ENCODE results near the gene ANTKMT.
"Not testable (repeated sequence)": the region's sequence is repeated elsewhere in the genome, so short reads cannot be mapped to it uniquely, and the experiment has no call there.

The ANTKMT gene

DNA sequence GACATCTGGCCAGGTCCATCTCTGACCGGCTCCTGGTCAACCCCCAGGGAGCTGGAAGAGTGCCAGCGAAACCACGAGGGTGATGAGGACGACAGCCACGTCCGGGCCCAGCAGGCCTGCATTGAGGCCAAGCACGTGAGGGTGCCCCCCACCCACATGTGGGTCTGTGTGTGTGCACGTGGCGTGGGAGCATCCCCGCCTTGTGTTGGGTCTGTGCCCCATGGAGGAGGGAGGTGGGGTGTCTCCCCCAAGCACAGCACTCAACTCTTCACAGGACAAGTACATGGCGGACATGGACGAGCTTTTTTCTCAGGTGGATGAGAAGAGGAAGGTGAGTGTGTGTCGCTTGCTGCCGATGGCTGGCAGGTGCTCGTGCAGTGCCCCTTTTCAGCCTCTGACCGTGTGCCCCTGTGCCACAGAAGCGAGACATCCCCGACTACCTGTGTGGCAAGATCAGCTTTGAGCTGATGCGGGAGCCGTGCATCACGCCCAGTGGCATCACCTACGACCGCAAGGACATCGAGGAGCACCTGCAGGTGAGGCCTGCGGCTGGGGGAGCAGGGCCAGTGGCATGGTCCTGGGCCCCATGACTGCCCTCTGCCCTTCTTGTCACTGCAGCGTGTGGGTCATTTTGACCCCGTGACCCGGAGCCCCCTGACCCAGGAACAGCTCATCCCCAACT is 39.1 kb upstream of the ANTKMT start:
- no peak for DNase-seq

DNA sequence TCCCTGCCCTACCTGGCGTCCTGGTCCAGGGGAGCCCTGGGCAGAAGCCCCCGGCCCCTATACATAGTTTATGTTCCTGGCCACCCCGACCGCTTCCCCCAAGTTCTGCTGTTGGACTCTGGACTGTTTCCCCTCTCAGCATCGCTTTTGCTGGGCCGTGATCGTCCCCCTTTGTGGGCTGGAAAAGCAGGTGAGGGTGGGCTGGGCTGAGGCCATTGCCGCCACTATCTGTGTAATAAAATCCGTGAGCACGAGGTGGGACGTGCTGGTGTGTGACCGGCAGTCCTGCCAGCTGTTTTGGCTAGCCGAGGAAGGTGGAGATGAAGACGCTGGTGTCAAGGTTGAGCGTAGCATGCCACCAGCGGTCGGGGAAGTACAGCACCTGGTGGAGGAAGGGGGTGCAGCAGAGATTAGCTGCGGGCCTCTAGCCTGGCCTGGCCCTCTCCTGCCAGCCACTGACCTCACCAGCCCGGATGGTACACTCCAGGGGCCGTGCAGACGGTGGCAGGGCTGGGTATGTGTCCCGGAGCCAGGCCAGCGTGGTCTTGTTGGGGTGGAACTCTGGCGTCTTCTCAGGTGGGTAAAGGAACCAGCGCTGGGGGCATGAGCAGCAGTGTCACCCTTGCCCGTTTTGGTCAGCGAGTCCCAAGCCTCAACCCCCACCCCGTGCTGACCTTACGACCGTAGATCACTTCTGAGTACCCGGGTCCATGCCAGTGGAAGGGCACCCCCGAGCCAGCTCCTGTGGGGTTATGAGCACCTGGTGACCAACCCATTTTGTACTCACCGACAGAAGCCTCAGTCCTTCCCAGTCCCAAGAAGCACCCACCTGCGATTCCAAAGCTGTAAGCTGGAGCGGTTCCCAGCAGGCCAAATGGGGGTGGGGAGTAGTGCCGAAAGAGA is 38.2 kb upstream of the ANTKMT start:
- no peak for DNase-seq

DNA sequence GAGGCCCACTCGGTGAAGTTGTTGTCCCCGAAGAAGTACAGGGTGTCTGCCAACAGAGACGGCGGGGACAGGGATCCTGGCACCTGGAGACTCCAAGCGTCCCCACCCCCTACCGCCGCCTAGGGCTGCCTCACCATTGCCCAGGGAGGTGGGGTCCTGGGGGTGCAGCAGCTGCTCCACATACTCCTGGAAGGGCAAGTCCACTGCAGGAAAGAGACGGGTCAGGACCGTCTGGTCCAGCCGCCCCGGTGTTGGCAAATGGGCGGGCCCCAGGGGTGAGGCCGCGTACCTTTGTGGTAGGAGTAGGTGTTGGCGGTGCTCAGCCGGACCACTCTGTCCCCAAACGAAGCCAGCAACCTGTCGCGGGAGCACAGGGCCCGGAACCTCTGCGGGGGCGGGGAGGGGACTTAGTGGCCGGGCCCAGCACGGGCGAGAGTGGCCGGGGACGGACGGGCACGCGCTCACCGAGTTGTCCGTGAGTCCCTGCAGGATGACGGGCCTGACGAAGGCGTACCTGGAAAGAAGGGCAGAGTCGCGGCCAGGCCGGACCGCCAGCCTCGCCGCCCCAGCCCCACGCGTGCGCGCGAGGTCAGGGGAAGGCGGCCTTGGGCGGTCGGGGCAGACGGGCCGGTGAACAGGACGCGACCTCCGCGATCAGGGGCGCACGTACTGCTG is 37.4 kb upstream of the ANTKMT start:
- no peak for DNase-seq

DNA sequence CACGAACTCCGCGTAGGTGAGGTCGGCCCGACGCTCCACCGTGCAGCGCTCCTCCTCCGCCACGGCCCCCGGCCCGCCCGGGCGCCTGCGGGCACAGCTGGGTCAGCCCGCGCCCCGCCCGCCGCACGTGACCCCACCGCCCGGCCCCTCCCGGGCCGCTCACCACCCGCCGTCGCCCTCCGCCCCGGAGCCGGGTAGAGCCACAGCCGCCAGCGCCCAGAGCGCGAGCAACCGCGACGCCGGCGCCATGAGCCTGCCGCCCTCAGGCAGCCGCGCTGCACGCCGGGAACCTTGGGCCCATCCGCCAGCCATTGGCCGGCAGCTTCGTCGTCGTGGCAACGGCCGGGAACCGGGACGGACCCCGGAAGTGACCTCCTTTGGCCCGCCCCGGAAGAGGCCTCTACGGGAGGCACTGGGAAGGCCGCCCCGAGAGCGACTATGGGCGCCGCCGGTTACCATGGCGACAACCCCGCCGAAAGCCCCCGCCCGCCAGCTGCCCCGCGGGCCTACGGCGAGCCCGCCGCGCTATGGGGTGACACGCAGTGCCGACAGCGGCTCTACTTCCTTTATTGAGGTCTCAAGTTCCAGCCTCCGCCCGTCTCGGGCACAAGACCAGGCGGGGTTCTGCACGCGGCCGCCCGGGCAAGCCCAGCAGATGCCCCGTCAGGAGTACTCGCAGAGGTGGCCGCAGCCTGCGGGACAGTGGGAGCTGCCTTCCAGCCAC is 36.7 kb upstream of the ANTKMT start, which contains the start of gene JMJD8:
TSS of gene JMJD8 (minus strand) at position 264 of the 724 bp plus-strand sequence. CDS start at position 249, 15 bp downstream.
- peak; percentile 61 for DNase-seq

DNA sequence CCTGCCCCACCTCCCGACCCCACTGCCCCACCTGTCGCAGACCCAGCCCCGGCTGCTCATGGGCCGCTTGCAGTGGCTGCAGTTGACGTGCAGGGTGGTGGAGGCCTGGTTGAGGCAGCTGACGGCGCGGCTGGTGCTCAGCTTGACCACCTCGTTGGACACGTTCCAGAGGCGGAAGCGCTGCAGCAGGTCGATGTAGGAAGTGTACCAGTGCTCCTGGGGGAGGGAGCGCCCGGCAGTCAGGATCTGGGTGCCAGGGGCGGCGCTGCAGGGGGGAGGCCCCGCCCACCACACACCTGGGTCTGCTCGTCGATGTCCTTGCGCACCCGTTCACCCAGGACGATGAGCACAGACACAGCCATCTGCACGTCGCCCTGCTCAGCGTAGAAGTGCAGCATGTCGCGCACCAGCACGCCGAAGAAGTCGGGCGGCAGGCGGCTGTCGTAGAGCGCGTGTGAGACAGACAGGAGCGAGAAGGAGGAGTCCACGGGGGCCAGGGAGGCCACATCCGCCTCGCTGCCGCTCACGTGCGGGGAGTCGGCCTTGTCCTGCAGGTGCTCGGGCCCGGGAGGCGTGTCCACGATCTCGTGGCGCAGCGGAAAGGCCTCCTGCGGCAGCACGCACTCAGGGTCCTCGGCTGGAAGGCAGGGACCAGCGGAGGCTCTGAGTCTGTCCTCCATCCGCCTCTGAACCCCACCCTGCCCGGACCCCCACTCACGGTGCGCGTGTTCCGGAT is 35.8 kb upstream of the ANTKMT start:
- DNase-seq: no peak

DNA sequence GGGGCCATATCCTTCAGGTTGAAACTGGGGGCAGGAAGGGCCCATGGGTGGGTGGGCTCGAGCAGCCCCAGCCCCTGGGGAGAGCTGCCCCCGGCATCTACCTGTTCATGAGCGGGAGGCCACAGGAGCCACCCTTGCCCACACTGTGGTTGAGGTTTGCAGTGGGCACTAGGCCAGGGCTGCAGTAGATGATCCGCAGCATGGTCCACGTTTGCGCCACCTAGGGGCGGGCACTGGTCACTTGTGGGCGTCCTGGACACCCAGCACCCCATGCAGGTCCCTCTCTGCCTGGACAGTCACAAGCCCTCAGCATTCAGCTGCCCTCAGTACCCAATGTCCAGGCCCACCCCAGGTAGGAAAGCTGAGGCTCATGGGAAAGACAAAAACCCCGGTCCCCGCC is 35.0 kb upstream of the ANTKMT start:
- no peak for DNase-seq

DNA sequence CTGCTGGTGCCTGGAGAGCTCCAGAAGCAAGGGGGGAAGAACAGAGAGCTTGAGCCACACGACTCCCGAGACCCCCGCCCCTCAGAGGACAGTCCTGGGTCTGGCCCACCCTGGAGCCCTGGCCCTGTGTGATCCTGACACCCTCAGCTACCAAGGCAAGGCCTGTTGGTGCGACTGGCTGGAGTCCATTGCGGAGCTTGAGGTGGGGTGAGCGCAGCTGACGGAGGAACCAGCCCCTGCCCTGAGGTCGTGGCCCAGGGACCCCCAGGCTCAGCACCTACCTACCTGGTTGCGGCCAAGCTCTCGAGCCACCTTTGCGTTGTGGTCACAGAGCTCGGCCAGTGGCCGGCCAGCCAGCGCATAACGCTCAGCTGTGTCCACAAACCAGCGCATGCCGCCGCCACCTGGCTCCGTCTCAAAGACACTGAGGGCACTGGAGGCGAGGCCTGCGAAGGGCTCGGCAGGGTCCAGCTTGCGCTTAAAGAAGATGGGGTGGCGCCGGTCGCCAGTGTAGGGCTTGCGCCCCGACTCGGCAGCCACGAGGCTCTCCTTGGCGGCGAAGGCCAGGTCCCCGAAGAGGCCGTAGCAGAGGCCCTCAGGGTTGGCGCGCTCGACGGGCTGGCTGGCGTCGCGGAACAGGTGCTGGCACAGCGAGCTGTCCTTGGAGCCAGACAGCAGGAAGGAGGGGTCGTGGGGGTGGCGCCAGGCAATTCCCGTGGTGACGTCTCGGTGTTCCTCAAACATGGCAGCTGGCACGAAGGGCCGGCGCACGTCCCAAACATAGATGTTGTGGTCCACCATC is 34.3 kb upstream of the ANTKMT start:
- no peak for DNase-seq

DNA sequence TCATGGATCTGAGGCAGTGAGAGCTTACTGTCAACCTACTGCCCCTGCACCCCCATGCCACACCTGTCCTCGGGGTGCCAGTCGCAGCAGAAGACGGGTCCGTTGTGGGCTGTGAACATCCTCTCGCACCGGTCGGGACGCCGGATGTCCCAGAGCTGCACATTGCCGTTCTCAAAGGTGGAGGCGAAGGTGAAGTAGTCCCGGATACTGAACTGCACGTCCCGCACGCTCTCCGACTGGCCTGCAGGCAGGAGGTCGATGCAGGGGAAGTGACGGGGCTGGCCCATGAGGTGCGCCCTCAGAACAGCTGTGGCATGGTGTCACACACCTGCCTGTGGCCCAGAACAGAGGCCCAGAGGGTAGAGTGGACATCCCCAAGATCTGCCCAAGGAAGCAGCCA is 33.4 kb upstream of the ANTKMT start:
- DNase-seq: no peak

DNA sequence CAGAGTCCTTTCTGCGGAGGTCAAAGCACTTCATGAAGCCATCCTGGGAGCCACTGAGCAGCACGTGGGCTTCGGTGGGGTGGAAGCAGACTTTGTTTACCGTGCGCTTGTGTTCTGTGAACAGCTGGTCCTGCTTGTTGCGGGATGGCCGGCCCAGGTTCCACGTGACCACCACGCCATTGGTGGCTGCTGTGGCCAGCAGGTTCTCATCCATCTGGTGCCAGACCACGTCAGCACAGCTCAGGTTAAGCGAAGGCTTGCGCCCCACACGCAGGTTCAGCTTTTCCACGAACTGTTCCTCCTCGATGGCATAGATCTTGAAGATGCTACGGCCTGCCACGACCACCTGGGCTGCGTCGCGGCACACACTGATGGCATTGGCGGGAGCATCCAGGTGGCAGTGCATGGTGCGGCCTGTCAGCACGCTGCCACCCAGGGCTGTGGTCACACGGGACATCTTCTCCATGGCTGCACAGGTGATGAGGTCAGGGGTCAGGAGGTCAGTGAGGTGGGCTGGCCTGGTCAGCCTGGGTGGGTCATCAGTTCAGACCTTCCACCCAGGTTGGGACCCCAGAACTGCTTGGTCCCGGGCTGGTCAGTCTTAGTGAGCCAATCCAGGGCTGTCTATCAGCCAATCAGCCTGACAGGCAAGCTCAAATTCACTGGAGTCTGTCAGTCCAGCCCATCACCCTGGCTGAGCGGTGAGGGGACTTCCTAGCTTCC is 31.6 kb upstream of the ANTKMT start:
- no peak for DNase-seq

DNA sequence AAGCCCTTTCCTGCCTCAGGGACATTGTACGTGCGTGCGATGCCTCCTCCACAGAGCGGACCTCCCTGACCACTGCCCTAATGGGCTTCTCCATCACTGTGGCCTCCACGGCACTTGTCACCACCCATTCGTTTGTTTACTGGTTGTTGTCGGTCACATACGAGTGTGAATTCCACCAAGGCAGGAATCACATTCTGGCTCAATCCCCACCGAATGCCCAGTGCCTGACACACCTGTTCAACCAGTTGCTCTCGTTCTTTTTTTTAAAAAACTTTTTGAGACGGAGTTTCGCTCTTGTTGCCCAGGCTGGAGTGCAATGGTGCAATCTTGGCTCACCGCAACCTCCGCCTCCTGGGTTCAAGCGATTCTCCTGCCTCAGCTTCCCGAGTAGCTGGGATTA is 29.7 kb upstream of the ANTKMT start:
- DNase-seq: not testable (repeated sequence)

DNA sequence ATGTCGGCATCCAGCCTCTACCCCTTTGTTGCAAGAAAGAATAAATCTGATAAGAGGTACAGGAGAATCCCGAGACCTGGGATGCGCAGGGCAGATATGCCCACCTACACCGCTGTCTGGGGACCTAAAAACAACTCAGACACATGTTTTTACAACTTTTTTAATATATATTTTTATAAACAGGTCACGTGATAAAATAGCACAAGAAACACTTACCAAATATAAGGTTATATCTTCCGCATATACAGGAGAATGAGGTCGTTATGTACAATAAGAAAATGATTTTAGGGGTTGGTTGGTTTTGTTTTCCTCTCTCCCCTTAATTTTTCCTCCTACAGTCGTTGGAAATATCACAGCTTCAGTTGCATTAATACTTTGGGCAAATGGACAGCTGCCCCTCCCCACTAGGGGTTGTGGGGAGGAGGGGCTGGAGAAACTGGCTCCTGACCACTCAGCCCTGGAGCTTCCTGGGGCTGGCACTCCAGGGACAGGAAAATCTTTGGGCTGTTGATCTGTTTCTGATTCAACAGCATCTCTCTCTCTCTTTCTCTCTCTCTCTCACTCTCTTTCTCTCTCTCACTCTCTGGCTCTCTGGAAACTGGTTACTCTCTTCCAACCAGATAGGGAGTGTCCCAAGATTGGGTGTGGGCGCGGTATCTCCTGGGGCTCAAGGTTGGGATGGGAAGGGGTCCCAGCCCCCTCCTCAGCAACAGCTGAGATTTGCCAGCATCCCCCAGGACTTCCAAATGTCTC is 28.4 kb upstream of the ANTKMT start:
- no peak for DNase-seq

DNA sequence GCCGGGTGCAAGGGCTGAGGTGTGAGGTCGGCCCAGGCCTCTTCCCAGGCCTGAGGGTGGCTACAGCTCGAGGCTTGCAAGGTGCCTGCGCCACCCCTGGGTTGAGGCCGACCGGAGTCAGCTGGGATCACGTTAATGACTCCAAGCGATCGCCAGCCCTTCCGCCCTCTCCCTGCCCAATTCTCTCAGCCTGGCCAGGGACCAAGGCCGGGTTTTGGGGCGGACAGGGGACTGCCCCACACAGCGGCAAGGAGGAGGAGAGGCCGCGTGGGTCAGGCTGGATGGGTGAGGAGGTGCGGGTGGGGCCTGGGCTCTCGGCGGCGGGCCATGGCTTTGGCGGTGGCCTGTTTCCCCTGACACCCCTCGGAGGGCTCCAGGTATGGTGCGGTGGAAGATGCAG is 27.6 kb upstream of the ANTKMT start:
- DNase-seq: no peak

DNA sequence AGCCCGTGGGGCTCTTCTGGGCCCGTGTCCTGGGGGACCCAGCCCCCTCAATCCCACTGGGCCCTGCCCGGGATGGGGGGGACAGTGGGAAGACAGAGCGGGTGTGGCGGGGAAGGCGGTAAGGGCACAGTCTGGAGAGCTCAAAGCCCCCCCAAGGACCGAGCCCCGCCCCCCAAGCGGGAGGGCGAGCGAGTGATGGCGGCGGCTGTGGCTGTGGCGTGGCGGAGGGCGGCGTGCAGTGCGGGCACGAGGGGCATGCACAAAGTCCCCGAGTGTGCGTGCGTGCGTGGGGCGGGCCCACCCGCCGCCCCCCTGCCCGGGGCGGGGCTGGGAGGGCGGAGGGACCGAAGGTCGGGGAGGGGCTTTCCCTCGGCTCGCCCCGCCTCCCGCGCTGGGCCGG is 27.2 kb upstream of the ANTKMT start:
- no peak for DNase-seq

DNA sequence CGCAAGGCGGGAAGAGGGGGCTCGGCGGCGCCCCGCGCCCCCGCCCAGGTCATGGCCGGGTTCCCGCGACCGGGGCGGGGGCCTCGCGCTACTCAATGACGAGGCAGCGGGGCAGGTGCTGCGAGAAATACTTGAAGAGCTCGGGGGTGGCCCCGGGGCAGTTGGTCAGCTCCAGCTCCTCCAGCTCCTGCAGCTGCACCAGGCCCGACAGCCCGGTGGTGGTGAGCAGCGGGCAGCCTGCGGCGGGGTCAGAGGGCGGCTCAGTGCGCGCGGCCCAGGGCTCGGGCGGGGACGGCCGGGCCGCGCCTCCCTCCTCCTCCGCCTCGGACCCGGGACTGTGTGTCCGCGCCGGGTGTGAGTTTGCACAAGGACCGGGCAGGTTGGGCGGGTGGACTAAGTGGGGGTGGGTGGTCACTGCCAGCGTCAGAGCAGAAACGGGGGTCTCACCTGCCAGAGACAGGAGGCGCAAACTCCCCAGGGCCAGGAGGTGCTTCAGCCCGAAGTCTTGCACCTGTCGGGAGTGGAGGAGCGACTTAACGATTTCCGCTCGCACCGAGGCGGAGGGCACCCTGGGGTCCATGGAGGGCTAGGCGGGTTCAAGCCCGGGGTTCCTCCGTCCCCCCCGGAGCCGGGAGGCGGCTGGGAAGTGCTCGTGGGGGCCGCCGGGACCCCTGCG is 26.6 kb upstream of the ANTKMT start:
- DNase-seq: no peak

DNA sequence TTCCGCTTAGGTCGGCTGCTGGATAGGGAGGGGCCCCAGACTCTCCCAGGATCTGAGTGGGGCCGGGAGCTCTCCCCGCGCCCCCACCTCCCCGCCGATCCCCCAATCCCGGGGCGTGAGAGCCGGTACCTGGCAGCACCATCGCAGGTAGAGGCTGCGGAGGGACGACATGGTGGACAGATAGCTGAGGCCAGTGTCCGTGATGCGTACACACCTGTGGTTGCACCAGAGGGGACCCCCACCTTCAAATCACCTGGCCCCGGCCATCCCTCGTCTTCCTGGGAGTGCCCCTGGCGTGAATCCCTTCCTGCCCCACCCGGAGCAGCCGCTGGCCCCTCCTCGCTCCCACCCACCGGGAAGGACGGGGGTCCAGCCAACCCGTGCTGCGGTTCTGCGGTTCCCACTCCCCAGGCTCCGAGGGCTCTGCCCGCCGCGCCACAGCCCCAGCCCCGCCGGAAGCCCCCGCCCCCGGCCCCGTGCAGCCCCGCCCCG is 26.0 kb upstream of the ANTKMT start:
- DNase-seq: no peak

DNA sequence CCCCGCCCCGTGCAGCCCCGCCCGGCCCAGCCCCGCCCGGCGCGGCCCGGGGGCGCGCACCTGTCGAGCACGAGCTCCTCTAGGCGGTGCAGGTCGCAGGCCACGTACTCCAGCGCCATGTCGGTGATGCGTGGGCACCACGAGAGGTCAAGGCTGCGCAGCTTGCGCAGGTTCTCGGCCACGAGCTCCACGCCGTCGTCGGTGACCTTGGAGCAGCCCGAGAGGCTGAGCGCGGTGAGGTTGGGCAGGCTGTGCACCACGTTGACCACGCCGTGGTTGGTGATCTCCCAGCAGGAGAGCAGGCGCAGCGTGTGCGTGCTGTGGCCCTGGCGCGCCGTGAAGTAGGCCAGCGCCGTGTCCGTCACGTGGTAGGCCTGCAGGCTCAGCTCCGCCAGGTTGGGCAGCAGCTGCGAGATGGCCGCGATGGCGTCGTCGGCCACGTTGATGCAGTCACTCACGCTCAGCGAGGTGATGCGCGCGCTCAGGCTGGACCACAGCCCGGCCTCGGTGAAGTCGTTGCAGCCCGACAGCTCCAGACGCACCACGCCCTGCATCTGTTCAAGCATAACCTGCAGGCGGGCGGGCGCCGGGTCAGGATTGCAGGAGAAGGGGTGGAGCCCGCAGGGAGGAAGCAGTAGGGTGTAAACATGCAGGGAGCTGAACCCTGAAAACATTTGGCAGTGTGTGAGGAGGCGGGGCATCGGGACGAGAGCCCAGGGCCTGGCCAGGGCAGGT is 25.4 kb upstream of the ANTKMT start:
- no peak for DNase-seq

DNA sequence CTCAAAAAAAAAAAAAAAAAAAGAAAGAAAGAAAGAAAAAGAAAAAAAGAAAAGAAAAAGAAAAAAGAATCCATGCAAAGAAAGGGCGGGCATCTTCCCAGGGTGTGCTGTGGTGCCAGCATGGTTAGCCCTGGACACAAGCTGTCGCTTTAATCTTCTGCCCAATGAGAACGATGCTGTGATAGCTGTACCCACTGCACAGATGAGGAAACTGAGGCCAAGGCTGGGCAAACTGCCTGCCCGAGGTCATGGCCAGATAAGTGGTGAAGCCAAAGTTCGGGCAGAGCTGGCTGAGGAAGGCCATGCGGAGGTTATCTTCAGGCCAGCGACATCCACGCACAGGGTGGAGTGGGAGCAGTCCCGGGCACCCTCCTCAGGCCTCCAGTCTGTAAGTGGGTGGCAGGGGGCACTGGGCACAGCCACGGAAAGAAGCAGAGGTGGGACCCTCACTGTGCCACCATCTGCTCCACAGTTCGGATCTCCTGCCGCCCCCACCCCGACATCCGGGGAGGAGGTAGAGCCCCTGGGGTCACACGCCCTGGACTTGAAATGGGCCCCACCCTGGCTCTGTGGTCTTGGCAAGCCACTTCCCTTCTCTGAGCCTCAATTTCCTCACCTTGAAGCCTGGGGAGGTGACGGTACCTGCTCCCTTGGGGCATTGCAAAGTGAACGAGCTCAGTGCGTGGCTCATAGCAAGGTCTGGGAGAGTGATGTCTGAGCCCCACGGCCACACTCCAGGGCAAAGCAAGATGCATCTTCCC is 21.9 kb upstream of the ANTKMT start:
- DNase-seq: no peak

Data from NK-92 treated with Interleukin-12 subunit alpha and Interleukin-12 subunit beta, amount 100 ng/mL, for 24 hours (cell line).